Stimulated activated CD8-positive, alpha-beta memory T cell treated with anti-CD3 and anti-CD28 coated beads, Interleukin-7, amount 100 ng/mL, for 48 hours (primary cell): ENCODE measurements around the gene TBC1D4.
"Not testable (repeated sequence)": the region's sequence is repeated elsewhere in the genome, so short reads cannot be mapped to it uniquely, and the experiment has no call there.

Source experiments
- DNase-seq, 2 donors: peaks; one replicate each; pipeline ENCODE4 v3.0.0-alpha.2; 2020; ENCODE audit warnings: low read depth in 1 of 2; ENCODE audit errors: extremely low read depth in 1 of 2

The TBC1D4 gene

GRCh38 chr13:75299246-75299645 lies 182.7 kb downstream of the TBC1D4 start:
- no peak for DNase-seq

DNA sequence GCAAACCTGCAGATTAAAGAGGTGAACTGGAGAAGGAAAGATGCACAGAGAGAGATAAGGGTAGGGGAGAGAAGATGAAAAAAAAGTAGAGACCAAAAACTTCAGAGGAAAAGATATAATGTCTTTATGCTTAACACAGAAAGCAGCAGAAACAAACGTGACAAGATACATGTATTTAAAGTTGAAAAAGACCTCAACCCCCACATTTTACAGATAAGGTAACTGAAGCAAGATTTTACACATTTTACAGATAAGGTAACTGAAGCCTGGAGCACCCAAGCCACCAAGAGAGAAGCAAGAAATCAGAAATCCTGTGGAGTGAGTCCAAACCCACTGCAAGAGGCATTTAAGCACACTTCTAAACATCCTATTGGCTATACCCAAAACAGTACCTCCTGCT lies 185.3 kb downstream of the TBC1D4 start:
- DNase-seq, result no peak

DNA sequence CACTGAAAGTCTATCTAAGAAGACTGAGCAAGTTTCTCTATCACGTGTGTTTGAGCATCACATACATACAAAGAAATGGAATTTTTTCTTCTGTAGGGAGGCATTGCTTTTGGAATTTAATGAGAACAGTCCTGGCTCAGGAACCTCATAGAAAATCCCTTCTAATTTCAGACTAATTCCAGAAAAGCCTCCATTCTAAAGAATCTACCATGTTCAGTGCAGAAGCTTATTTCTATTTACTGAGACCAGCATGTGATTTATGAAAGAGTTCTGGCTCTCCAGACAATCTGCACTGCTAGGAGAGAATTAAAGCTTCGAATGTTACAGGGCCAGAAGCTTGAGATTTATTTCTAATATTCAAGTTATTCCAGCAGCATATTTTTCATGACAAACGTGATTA lies 186.8 kb downstream of the TBC1D4 start:
- DNase-seq, result no peak

DNA sequence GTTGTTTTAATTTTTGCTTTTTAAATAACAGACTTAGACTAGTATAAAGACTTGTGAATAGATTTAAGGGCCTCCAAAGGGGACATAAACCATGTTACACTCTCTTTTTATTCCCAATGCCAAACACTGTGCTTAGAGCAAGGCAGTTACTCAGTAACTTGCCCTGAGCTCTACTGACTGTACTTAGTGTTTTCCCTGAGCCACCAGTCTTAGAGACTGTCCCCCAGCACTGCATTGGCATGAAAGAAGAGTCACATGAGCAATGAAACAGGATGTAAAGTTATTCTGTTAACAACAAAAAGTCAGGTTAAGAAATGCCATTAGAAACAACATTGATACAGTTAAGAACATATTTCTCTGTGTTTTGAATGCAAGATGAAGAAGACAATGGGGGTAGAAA lies 187.9 kb downstream of the TBC1D4 start:
- no peak for DNase-seq

DNA sequence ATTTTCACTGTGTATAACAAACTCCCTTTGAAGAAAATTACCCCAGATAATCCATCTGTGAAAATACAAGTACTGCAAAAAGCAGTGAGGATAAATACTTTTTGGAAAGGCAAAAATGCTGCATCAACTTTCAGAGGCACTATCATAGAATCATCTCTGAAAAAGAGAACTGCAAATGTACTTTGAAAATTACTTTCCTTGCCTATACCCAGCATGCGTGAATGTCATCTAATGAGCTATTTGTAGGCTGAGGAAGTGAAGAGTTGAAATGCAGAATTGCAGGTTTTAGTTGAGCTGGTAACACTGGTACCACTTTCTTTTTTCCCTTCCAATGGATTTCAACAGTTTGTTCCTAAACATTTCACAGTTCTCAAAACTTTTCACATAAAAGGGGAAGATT lies 196.7 kb downstream of the TBC1D4 start:
- DNase-seq, result no peak

DNA sequence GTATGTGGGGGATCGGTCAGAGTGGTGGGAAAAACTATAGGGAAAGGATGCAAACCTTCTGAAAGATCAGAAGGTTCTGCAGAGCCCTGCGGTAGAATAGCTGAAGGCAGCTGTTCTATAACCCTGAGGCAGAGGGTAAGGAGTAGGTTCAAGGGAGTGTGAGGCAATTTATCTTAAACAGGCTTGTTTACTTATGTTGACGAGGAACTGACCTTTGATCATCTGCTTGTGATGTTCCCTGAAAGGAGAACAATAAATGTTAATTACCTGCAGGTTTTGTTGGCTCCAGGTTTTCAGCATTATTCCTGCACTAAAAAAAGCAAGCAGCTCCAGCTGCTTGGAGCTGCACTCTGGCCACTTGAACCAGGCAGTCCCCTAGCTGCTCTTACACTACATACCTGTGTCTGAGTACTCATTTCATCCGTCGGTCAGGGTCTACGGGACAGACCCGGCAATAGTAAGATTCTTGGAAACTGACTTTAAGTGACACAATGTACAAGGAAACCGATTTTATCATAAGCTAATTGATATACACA lies 202.1 kb downstream of the TBC1D4 start:
- no peak for DNase-seq

DNA sequence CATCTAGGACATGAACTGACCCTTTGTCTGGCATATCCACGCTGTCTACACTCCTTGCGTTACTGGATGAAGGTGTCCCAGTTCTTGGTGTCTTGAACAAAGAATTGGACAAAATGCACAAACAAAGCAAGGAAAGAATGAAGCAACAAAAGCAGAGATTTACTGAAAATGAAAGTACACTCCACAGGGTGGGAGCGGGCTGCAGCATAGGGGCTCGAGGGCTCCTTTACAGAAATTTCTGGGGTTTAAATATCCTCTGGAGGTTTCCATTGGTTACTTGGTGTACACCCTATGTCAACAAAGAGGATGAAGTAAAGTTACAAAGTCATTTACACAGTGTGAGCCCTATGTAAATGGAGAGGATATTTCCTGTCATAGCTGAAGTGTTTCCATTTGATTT lies 208.3 kb downstream of the TBC1D4 start:
- DNase-seq, result not testable (repeated sequence)

GRCh38 chr13:75271846-75272245 lies 210.1 kb downstream of the TBC1D4 start:
- DNase-seq, result no peak

- DNase-seq, result not testable (repeated sequence)
These were observed 213.5 kb downstream of the TBC1D4 start for GRCh38 chr13:75268481-75268880.

DNA sequence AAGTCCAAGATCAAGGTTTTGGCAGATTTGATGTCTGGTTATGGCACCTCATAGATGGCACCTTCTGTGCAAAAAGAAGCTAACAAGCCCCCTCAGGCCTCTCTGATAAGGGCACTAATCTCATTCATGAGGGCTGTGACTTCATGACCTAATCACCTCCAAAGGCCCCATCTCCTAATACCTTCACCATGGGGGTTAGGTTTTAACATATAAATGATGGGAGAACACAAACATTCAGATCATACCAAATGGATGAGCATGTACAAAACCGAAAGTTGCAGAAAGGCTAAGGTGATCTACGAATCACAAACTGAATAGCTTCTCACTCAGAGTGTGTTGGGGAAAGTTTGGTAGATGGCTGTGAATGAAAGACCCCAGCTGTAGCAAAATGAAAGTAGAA lies 217.4 kb downstream of the TBC1D4 start:
- no peak for DNase-seq

GRCh38 chr13:75263741-75264407 lies 218.1 kb downstream of the TBC1D4 start:
- DNase-seq, result no peak

DNA sequence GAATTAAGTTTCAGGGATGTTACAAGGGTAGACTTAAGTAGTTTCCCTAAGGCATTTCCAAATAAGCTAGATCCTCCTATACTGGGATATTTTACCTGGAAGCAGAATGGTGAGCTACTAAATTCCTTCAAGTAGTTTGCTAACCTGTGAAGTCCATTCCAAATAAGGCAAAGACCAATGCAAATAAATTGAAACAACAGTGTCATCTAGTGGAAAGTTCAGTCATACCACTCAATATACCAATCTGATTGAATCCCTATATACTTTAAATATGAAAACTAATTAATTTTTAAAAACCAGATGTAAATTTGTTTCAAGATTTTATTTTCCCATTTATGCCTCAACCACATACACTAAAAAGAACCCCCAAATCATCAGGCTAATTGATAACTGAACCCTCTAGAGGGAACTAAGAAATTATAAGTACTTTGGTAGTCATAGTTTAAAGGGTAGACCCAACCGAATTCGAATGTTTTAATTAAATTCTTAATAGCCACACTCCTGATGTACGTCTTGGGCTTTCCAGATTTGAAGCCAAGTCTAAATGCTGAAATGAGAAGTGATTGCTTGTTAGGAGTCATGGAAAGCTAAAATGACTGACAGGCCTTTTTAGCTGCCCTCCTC lies 223.7 kb downstream of the TBC1D4 start:
- no peak for DNase-seq

DNA sequence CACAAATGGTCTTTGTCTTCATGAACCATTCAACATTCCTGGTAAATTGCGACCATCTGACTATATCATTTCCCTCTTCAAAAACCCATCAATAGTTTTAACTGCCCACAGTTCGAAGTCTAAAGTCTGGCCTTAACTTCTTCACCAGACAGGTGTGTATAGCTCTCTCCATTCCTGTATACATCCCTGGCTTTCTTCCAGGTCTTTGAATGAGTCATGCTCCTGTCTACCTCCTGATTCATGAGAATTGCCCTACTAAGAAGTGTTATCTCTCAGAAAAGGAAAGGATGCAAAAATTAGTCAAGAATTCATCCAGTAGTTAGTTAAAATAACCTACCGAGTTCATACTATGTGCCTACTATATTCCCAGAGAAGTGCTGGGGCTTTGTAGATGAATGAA lies 225.0 kb downstream of the TBC1D4 start:
- no peak for DNase-seq

DNA sequence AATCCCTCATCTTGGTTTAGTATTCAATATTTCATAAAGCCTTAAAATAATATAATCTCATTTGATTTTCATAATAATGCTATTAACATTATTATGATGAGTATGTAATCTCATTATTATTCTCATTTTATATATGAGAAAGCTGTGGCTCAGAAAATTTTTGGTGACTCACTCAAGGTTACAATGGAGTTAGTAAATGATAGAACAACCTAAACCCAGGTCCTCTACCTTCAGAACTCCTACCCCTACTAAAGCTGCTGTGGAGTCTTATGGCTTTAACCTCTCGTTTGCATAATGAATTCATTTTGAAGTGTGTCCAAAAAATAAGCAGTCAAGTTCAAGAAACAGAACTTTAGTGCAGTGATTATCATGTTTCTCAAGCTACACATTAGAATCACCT lies 226.3 kb downstream of the TBC1D4 start:
- no peak for DNase-seq

GRCh38 chr13:75255147-75255546 lies 226.8 kb downstream of the TBC1D4 start:
- DNase-seq, result no peak

DNA sequence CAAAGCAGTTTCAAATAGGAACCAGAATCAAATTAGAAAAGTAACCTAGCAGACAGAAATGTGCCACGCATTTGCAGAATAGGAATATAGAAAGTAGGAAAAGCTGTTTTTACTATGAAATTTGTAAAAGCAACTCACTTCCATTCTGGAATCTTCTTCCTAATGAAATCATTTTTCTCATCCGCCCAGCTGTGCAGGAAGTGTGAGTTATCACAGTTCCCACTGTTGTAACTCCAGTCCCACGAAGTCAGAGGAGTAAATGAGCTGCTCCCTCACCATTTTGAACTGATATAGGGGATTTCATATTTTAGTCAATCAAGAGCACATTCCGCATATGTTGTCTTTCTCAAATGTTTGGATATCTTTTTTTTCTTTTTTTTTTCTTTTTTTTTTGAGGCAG lies 230.8 kb downstream of the TBC1D4 start:
- no peak for DNase-seq

DNA sequence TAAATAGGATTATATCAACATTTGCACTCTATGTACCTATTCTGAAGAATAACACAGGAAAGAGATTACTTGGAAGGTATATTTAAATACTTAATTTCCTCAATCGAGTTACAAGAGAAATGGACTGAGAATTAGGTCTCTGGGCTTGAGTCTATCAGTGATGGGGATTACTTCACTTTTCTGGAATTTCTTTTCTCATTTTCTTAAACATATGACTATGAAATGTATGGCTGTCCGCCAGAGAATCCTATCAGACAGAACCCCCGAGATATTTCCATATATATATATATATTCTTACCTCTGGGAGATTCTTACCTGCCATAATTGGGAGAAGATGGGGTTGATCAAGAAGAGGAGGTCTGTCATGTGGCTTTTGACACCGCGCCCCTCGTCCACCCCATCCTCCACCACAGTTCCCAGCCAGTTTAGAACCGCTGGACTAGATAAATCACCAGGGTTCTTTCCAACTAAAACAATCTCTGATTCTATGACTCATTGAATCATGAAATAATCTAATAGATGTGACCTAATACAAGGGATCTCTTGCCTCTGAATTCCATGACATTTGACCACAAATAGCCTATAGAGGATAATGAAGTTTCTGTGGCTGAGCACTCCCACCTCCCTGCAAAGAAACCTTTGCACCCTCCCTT lies 231.3 kb downstream of the TBC1D4 start:
- DNase-seq, result no peak

DNA sequence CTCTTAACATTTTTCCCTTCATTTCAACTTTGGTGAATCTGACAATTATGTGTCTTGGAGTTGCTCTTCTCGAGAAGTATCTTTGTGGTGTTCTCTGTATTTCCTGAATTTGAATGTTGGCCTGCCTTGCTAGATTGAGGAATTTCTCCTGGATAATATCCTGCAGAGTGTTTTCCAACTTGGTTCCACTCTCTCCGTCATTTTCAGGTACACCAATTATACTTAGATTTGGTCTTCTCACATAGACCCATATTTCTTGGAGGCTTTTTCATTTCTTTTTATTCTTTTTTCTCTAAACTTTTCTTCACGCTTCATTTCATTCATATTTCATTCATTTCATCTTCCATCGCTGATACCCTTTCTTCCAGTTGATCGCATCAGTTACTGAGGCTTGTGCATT lies 236.4 kb downstream of the TBC1D4 start:
- DNase-seq, result not testable (repeated sequence)

DNA sequence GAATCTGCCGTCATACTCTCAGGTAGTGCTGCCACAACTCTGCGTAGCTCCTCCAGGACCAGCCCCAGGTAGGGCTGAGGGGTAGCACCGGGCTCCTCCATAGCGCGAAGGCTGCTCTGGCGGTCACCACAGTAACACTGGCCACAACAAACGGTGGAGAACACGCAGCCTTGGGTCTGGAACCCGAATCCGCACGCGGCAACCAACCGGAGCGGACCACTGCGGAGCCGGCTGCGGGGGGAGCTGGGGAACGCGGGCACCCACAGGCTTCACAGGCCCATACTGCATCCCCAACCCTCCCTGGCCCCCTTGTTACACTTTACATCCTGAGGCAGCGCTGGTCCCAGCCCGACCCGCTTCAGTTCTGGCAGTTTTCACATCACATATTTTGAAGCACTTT lies 241.7 kb downstream of the TBC1D4 start:
- not testable (repeated sequence) for DNase-seq

DNA sequence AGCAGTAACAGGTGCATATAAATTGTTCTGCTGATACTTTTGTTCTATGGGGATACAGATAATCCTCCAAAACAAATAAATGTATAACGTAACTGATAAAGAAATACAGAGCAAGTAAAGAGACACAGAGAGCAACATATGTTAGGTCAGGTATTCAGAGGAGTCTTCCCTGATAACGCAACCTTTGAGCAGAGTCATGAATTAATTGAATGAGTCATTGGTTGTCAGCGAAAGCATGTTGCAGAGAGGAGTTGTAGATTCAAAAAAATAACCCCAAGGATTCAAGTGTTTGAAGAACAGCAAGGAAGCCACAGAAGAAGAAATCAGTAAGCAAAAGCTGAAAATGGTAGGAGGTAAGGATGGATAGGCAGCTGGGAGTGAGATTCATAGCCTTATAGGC lies 245.2 kb downstream of the TBC1D4 start:
- DNase-seq, result no peak
